ENCODE results near the gene EMID1. TPM values are rescaled to one million over a fixed set of nuclear protein-coding genes. Genes with fewer than 3 reads are reported as not detected.
A peak's percentile ranks its signal among the peaks of the same experiment; 100 is the strongest.
"Not testable (repeated sequence)": the region's sequence is repeated elsewhere in the genome, so short reads cannot be mapped to it uniquely, and the experiment has no call there.

EMID1 gene
- total and polyA plus RNA-seq, 5 donors from 2014 or later: 0.40 to 1.3 TPM; not detected in 3

- no peaks in the 10 kb centered on the region for H3K36me3 Mint-ChIP-seq
- no peak overlapping the region for H3K27ac ChIP-seq (ENCODE audit: insufficient read depth, low read length, poor library complexity, severe bottlenecking)
- H3K36me3 ChIP-seq (ENCODE audit: control insufficient read depth, insufficient read depth, low read length): no peaks in the 10 kb centered on the region
- H3K4me3 ChIP-seq (ENCODE audit: low read depth, low read length): no peak overlapping the region
- ATAC-seq (ENCODE audit: low read depth in 2 of 2) (no peak), DNase-seq (no peak)
- H3K27ac Mint-ChIP-seq: no peak overlapping the region
- no peak overlapping the region for H3K4me3 Mint-ChIP-seq
- H3K4me1 Mint-ChIP-seq: no peaks in the 10 kb centered on the region
- H3K27me3 ChIP-seq (ENCODE audit: control insufficient read depth, insufficient read depth, low read length): no peaks in the 10 kb centered on the region
- no peaks in the 10 kb centered on the region for H3K9me3 Mint-ChIP-seq
- H3K9me3 ChIP-seq (ENCODE audit: control insufficient read depth in 2 of 2, low read length in 2 of 2): no peaks in the 10 kb centered on the region
- no peaks in the 10 kb centered on the region for H3K4me1 ChIP-seq (ENCODE audit: control insufficient read depth, insufficient read depth, low read length, poor library complexity, severe bottlenecking)
- H3K27me3 Mint-ChIP-seq: peaks cover 16% of the 10 kb centered on the region
Observed at GRCh38 chr22:29215012-29215860, 9.5 kb downstream of the EMID1 start.

GRCh38 chr22:29216011-29216872 lies 10.5 kb downstream of the EMID1 start:
- H3K36me3 Mint-ChIP-seq: no peaks in the 10 kb centered on the region
- H3K4me1 Mint-ChIP-seq: no peaks in the 10 kb centered on the region
- ATAC-seq (ENCODE audit: low read depth in 2 of 2) (peak in 1 of 2 donors; percentile 21), DNase-seq (no peak)
- H3K4me1 ChIP-seq (ENCODE audit: control insufficient read depth, insufficient read depth, low read length, poor library complexity, severe bottlenecking): no peaks in the 10 kb centered on the region
- no peak overlapping the region for H3K4me3 ChIP-seq (ENCODE audit: low read depth, low read length)
- H3K27me3 ChIP-seq (ENCODE audit: control insufficient read depth, insufficient read depth, low read length): no peaks in the 10 kb centered on the region
- no peak overlapping the region for H3K27ac ChIP-seq (ENCODE audit: insufficient read depth, low read length, poor library complexity, severe bottlenecking)
- H3K9me3 Mint-ChIP-seq: no peaks in the 10 kb centered on the region
- no peaks in the 10 kb centered on the region for H3K36me3 ChIP-seq (ENCODE audit: control insufficient read depth, insufficient read depth, low read length)
- H3K27me3 Mint-ChIP-seq: peaks cover 11% of the 10 kb centered on the region
- no peaks in the 10 kb centered on the region for H3K9me3 ChIP-seq (ENCODE audit: control insufficient read depth in 2 of 2, low read length in 2 of 2)
- no peak overlapping the region for H3K4me3 Mint-ChIP-seq
- H3K27ac Mint-ChIP-seq: no peak overlapping the region

DNA sequence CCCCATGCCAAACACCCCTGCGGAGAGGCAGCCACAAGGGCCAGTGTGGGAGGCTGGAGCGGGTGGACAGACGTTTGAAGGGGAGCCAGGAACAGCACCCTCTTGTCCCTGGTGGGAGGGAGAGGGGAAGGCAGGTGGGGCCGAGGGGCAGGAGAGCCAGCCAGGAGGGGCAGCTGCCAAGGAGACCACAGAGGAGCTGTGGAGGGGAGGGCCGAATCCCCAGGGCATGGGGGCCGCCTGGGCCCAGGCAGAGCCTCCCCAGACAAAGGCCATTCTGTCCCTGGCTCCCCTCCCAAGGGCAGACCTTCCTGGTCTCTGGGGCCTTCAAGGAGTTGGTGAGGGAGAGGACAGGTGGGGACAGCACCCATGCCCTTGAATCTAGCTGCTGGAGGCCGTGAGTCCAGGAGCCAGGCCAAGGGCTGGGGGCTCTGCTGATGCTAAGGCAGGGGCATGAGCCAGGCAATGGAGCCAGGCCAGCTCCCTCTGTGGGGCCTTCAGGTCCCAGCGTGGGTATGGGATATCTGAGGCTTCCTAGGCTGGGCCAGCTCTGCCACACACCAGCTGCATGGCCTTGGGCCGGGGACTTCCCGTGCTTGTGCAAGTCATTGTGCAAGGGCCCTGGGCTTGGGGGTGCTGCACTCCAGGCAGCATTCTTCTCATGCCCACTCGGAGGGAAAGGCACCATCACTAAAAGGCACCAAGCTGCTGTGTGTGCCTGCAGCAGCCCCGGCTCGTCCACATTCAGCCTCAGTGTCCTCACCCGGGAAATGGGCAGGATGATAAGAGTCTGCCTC lies 11.4 kb downstream of the EMID1 start:
- H3K27ac ChIP-seq (ENCODE audit: insufficient read depth, low read length, poor library complexity, severe bottlenecking): no peak overlapping the region
- H3K9me3 ChIP-seq (ENCODE audit: control insufficient read depth in 2 of 2, low read length in 2 of 2): no peaks in the 10 kb centered on the region
- H3K4me3 Mint-ChIP-seq: no peak overlapping the region
- no peaks in the 10 kb centered on the region for H3K27me3 ChIP-seq (ENCODE audit: control insufficient read depth, insufficient read depth, low read length)
- no peak overlapping the region for H3K27ac Mint-ChIP-seq
- H3K36me3 ChIP-seq (ENCODE audit: control insufficient read depth, insufficient read depth, low read length): no peaks in the 10 kb centered on the region
- DNase-seq (no peak), ATAC-seq (ENCODE audit: low read depth in 2 of 2) (no peak)
- H3K4me3 ChIP-seq (ENCODE audit: low read depth, low read length): no peak overlapping the region
- H3K4me1 ChIP-seq (ENCODE audit: control insufficient read depth, insufficient read depth, low read length, poor library complexity, severe bottlenecking): no peaks in the 10 kb centered on the region
- H3K4me1 Mint-ChIP-seq: no peaks in the 10 kb centered on the region
- no peaks in the 10 kb centered on the region for H3K36me3 Mint-ChIP-seq
- H3K9me3 Mint-ChIP-seq: no peaks in the 10 kb centered on the region
- H3K27me3 Mint-ChIP-seq: peaks cover 11% of the 10 kb centered on the region

- Histone ChIP-seq H3K4me1 (ENCODE audit: control insufficient read depth, insufficient read depth, low read length, poor library complexity, severe bottlenecking) (no peaks in the 10 kb centered on the region), H3K27me3 (ENCODE audit: control insufficient read depth, insufficient read depth, low read length) (no peaks in the 10 kb centered on the region), H3K4me3 (ENCODE audit: low read depth, low read length) (no peak overlapping the region), H3K27ac (ENCODE audit: insufficient read depth, low read length, poor library complexity, severe bottlenecking) (no peak overlapping the region), H3K36me3 (ENCODE audit: control insufficient read depth, insufficient read depth, low read length) (no peaks in the 10 kb centered on the region), H3K9me3 (ENCODE audit: control insufficient read depth in 2 of 2, low read length in 2 of 2) (no peaks in the 10 kb centered on the region)
- Mint-ChIP-seq H3K27me3 (peaks cover 11% of the 10 kb centered on the region), H3K4me3 (no peak overlapping the region), H3K36me3 (no peaks in the 10 kb centered on the region), H3K4me1 (no peaks in the 10 kb centered on the region), H3K27ac (peak overlapping the region in 1 of 3 donors; percentile 73), H3K9me3 (no peaks in the 10 kb centered on the region)
- ATAC-seq (ENCODE audit: low read depth in 2 of 2): no peak
- no peak for DNase-seq
Observed at GRCh38 chr22:29217827-29218757, 12.4 kb downstream of the EMID1 start.

DNA sequence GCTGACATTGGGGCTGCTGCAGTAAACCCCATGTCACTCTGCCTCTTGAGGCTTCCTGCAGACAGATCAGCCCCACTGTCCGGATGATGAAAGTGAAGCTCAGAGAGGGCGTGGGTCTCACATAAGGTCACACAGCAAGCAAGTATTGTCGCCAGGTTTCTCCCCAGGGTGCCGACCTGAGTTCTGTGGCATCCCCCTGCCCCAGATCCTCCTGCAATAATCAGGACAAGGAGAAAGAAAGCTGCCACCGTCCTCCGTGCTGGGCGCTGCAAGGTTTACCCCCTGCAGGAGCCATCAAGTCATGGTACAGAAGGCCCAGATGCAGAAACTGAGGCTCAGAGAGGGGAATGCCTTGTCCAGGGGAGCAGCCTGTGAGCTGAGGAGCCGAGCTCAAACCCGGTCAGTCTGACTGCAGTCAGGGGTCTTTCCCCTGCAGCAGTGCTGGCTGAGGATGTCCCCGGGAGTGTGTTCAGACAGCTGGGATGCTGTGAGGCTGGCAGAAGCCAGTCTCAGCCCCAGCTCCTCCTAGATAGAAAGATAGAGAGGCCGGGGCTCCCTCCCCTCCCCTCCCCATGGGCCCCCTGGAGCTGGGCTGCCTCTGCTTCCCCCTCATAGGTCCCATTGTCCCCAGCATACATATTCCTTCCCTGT lies 13.2 kb downstream of the EMID1 start:
- no peaks in the 10 kb centered on the region for H3K9me3 ChIP-seq (ENCODE audit: control insufficient read depth in 2 of 2, low read length in 2 of 2)
- no peak for DNase-seq
- no peaks in the 10 kb centered on the region for H3K4me1 Mint-ChIP-seq
- ATAC-seq (ENCODE audit: low read depth in 2 of 2): no peak
- no peaks in the 10 kb centered on the region for H3K9me3 Mint-ChIP-seq
- H3K4me3 Mint-ChIP-seq: no peak overlapping the region
- no peaks in the 10 kb centered on the region for H3K4me1 ChIP-seq (ENCODE audit: control insufficient read depth, insufficient read depth, low read length, poor library complexity, severe bottlenecking)
- no peaks in the 10 kb centered on the region for H3K36me3 ChIP-seq (ENCODE audit: control insufficient read depth, insufficient read depth, low read length)
- no peaks in the 10 kb centered on the region for H3K27me3 ChIP-seq (ENCODE audit: control insufficient read depth, insufficient read depth, low read length)
- no peak overlapping the region for H3K27ac Mint-ChIP-seq
- H3K27ac ChIP-seq (ENCODE audit: insufficient read depth, low read length, poor library complexity, severe bottlenecking): no peak overlapping the region
- H3K36me3 Mint-ChIP-seq: no peaks in the 10 kb centered on the region
- H3K4me3 ChIP-seq (ENCODE audit: low read depth, low read length): no peak overlapping the region
- H3K27me3 Mint-ChIP-seq: peaks cover 11% of the 10 kb centered on the region

DNA sequence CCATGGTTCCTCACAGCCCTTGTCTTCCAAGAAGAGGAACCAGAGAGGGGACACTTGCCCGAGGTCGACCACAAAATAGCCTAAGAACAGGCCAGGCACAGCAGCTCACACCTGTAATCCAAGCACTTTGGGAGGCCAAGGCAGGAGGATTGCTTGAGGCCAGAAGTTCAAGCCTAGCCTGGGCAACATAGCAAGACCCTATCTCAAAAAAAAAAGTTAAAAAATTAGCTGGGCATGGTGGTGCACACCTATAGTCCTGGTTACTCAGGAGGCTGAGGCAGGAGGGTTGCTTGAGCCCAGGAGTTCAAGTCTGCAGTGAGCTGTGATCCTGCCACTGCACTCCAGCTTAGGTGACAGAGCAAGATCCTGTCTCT lies 13.7 kb downstream of the EMID1 start:
- H3K27me3 ChIP-seq (ENCODE audit: control insufficient read depth, insufficient read depth, low read length); H3K9me3 Mint-ChIP-seq; H3K27ac ChIP-seq (ENCODE audit: insufficient read depth, low read length, poor library complexity, severe bottlenecking); H3K4me3 ChIP-seq (ENCODE audit: low read depth, low read length); H3K4me3 Mint-ChIP-seq; H3K36me3 ChIP-seq (ENCODE audit: control insufficient read depth, insufficient read depth, low read length); H3K9me3 ChIP-seq (ENCODE audit: control insufficient read depth in 2 of 2, low read length in 2 of 2); ATAC-seq (ENCODE audit: low read depth in 2 of 2); H3K27me3 Mint-ChIP-seq; H3K36me3 Mint-ChIP-seq; H3K4me1 Mint-ChIP-seq; DNase-seq; H3K27ac Mint-ChIP-seq; H3K4me1 ChIP-seq (ENCODE audit: control insufficient read depth, insufficient read depth, low read length, poor library complexity, severe bottlenecking): not testable (repeated sequence)

Data from CD4-positive, CD25-positive, alpha-beta regulatory T cell (primary cell).